ENCODE measurements around the gene CGRRF1. TPM values are rescaled to one million over a fixed set of nuclear protein-coding genes. Genes with fewer than 3 reads are reported as not detected.

The CGRRF1 gene
- total RNA-seq, 1 donor from 2014 or later = 16.6 TPM

DNA sequence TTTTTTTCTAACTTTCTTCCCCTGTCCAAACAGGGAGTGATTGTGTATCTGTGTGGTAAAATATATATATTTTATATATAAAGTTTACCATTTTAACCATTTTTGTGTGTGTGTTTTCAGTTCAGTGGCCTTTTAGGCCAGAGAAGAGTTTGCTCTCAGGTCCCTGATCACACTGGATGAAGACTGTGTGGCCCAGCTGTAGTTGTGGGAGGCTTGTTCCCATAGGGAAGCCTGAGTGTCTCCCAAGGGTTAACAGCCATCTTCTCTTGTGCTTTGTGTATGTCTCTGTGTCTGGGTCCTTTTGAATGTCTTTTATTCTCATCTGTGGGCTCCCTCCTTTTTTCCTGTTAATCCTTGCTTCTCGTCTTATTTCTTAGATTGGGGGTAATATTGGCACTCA is 23.4 kb downstream of the CGRRF1 start:
- H3K27me3 Mint-ChIP-seq (ENCODE audit: low read depth, unreplicated experiment) = no peaks in the 10 kb centered on the region
- no peaks in the 10 kb centered on the region for H3K36me3 ChIP-seq (ENCODE audit: insufficient read depth, low read length)
- no peak for FAIRE-seq
- H2AFZ ChIP-seq (ENCODE audit: low read depth, low read length) = no peak overlapping the region
- no peak overlapping the region for H3K4me2 ChIP-seq (ENCODE audit: low read length)
- no peak overlapping the region for H3K4me3 ChIP-seq (ENCODE audit: insufficient read depth, low read depth, low read length)
- H3K9me3 ChIP-seq (ENCODE audit: insufficient read depth, low read depth, low read length) = no peaks in the 10 kb centered on the region
- no peak overlapping the region for H3K27ac ChIP-seq (ENCODE audit: low read depth, low read length)
- peaks cover 10% of the 10 kb centered on the region for H3K4me1 Mint-ChIP-seq (ENCODE audit: low read depth, unreplicated experiment)
- H3K27ac Mint-ChIP-seq (ENCODE audit: unreplicated experiment) = no peak overlapping the region
- no peaks in the 10 kb centered on the region for H3K9me3 Mint-ChIP-seq (ENCODE audit: unreplicated experiment)
- no peak overlapping the region for H3K4me3 Mint-ChIP-seq (ENCODE audit: unreplicated experiment)
- no peak overlapping the region for H3K9ac ChIP-seq (ENCODE audit: low read length)
- H3K27me3 ChIP-seq (ENCODE audit: insufficient read depth, low read length) = no peaks in the 10 kb centered on the region
- TF ChIP-seq, protein P1, sequence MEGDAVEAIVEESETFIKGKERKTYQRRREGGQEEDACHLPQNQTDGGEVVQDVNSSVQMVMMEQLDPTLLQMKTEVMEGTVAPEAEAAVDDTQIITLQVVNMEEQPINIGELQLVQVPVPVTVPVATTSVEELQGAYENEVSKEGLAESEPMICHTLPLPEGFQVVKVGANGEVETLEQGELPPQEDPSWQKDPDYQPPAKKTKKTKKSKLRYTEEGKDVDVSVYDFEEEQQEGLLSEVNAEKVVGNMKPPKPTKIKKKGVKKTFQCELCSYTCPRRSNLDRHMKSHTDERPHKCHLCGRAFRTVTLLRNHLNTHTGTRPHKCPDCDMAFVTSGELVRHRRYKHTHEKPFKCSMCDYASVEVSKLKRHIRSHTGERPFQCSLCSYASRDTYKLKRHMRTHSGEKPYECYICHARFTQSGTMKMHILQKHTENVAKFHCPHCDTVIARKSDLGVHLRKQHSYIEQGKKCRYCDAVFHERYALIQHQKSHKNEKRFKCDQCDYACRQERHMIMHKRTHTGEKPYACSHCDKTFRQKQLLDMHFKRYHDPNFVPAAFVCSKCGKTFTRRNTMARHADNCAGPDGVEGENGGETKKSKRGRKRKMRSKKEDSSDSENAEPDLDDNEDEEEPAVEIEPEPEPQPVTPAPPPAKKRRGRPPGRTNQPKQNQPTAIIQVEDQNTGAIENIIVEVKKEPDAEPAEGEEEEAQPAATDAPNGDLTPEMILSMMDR (IDR thresholded peaks at IDR 0.05; ENCODE audit: insufficient read depth, low read depth, low read length) = no peak
- no peak for TF ChIP-seq EZH2 (IDR thresholded peaks at IDR 0.05; ENCODE audit: insufficient read depth, low read length)
- no peaks in the 10 kb centered on the region for H3K4me1 ChIP-seq (ENCODE audit: insufficient read depth, low read length)
- H3K36me3 Mint-ChIP-seq (ENCODE audit: low read depth, unreplicated experiment) = no peaks in the 10 kb centered on the region
- H4K20me1 ChIP-seq (ENCODE audit: insufficient read depth, low read length) = no peaks in the 10 kb centered on the region
- no peak for DNase-seq (ENCODE audit: low read depth)
- H3K79me2 ChIP-seq (ENCODE audit: insufficient read depth, low read length) = no peaks in the 10 kb centered on the region

DNA sequence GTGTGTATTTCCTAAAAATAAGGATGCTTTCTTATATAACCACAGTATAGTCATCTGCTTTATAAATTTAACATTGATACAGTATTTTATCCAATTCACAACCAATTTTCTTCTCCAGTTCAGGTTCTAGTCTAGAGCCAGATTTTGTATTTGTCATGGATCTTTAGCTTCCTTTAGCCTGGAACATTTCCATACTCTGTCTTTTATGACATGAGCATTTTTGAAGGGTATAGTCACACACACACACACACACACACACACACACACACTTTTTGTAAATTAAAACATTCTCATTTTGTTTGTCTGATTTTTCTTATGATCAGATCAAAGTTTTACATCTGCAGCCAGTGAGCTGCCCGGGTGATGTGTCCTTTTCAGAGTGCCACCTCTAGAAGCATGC is 25.4 kb downstream of the CGRRF1 start:
- H3K36me3 ChIP-seq (ENCODE audit: insufficient read depth, low read length) = no peaks in the 10 kb centered on the region
- Mint-ChIP-seq H3K27ac (ENCODE audit: unreplicated experiment) (no peak overlapping the region), H3K4me1 (ENCODE audit: low read depth, unreplicated experiment) (peaks cover 7% of the 10 kb centered on the region), H3K4me3 (ENCODE audit: unreplicated experiment) (no peak overlapping the region), H3K9me3 (ENCODE audit: unreplicated experiment) (no peaks in the 10 kb centered on the region), H3K36me3 (ENCODE audit: low read depth, unreplicated experiment) (peaks cover 2% of the 10 kb centered on the region), H3K27me3 (ENCODE audit: low read depth, unreplicated experiment) (no peaks in the 10 kb centered on the region)
- no peak overlapping the region for H2AFZ ChIP-seq (ENCODE audit: low read depth, low read length)
- H3K27ac ChIP-seq (ENCODE audit: low read depth, low read length) = no peak overlapping the region
- no peak for TF ChIP-seq EZH2 (IDR thresholded peaks at IDR 0.05; ENCODE audit: insufficient read depth, low read length)
- TF ChIP-seq, protein P1 (IDR thresholded peaks at IDR 0.05; ENCODE audit: insufficient read depth, low read depth, low read length) = no peak
- H3K27me3 ChIP-seq (ENCODE audit: insufficient read depth, low read length) = no peaks in the 10 kb centered on the region
- no peaks in the 10 kb centered on the region for H3K4me1 ChIP-seq (ENCODE audit: insufficient read depth, low read length)
- no peaks in the 10 kb centered on the region for H4K20me1 ChIP-seq (ENCODE audit: insufficient read depth, low read length)
- no peaks in the 10 kb centered on the region for H3K9me3 ChIP-seq (ENCODE audit: insufficient read depth, low read depth, low read length)
- no peak for DNase-seq (ENCODE audit: low read depth)
- no peaks in the 10 kb centered on the region for H3K79me2 ChIP-seq (ENCODE audit: insufficient read depth, low read length)
- no peak for FAIRE-seq
- H3K4me3 ChIP-seq (ENCODE audit: insufficient read depth, low read depth, low read length) = no peak overlapping the region
- H3K9ac ChIP-seq (ENCODE audit: low read length) = no peak overlapping the region
- no peak overlapping the region for H3K4me2 ChIP-seq (ENCODE audit: low read length)

DNA sequence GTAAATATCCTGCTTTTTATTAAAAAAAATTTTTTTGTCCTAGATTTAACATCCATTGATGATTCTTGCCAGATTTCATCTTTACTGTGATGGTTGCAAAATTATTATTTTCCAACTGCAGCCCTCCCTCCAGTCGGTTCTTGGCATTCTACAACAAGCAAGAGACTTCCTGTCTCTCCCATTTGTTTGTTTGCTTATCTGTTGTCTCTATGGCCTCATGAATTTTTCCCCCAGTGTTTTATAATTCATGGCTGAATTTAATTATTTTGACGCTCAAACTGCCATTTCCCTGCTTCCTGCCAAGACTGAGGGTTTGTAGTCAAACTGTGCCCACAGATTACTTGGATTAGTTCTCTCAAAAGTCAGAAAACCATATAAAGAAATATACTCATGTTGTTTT is 25.9 kb downstream of the CGRRF1 start:
- peaks cover 7% of the 10 kb centered on the region for H3K4me1 Mint-ChIP-seq (ENCODE audit: low read depth, unreplicated experiment)
- Histone ChIP-seq H3K9me3 (ENCODE audit: insufficient read depth, low read depth, low read length) (no peaks in the 10 kb centered on the region), H3K27ac (ENCODE audit: low read depth, low read length) (no peak overlapping the region), H4K20me1 (ENCODE audit: insufficient read depth, low read length) (no peaks in the 10 kb centered on the region), H3K36me3 (ENCODE audit: insufficient read depth, low read length) (peaks cover 2% of the 10 kb centered on the region), H3K4me3 (ENCODE audit: insufficient read depth, low read depth, low read length) (no peak overlapping the region), H3K79me2 (ENCODE audit: insufficient read depth, low read length) (no peaks in the 10 kb centered on the region), H3K9ac (ENCODE audit: low read length) (no peak overlapping the region), H3K27me3 (ENCODE audit: insufficient read depth, low read length) (no peaks in the 10 kb centered on the region), H3K4me1 (ENCODE audit: insufficient read depth, low read length) (no peaks in the 10 kb centered on the region), H3K4me2 (ENCODE audit: low read length) (no peak overlapping the region), H2AFZ (ENCODE audit: low read depth, low read length) (no peak overlapping the region)
- DNase-seq (ENCODE audit: low read depth) = no peak
- TF ChIP-seq, protein P1 (IDR thresholded peaks at IDR 0.05; ENCODE audit: insufficient read depth, low read depth, low read length) = no peak
- TF ChIP-seq EZH2 (IDR thresholded peaks at IDR 0.05; ENCODE audit: insufficient read depth, low read length) = no peak
- H3K9me3 Mint-ChIP-seq (ENCODE audit: unreplicated experiment) = no peaks in the 10 kb centered on the region
- no peak overlapping the region for H3K27ac Mint-ChIP-seq (ENCODE audit: unreplicated experiment)
- H3K36me3 Mint-ChIP-seq (ENCODE audit: low read depth, unreplicated experiment) = peaks cover 3% of the 10 kb centered on the region
- no peak for FAIRE-seq
- no peaks in the 10 kb centered on the region for H3K27me3 Mint-ChIP-seq (ENCODE audit: low read depth, unreplicated experiment)
- H3K4me3 Mint-ChIP-seq (ENCODE audit: unreplicated experiment) = no peak overlapping the region

All from astrocyte (in vitro differentiated cells and primary cell).